H1 (cell line): ENCODE measurements around the gene SLC9A3. TPM values are rescaled to one million over a fixed set of nuclear protein-coding genes. Genes with fewer than 3 reads are reported as not detected.

Experiments
- CTCF ChIA-PET: fragments of 300-600 bp; sonication (Branson Sonifier 250); formaldehyde crosslinking; loops from one replicate; lab custom pipeline; 2021; ENCODE audit not compliant: partially characterized antibody; lab: Charles Lee
- POLR2A ChIA-PET: fragments of 300-600 bp; sonication (Branson Sonifier 250); formaldehyde crosslinking; loops from one replicate; lab custom pipeline; 2021; ENCODE audit warnings: inconsistent platforms; ENCODE audit not compliant: partially characterized antibody; lab: Charles Lee
- DNase-seq, 2 experiments: peaks; one replicate each; pipeline versions ENCODE4 v3.0.0 to v3.0.0-alpha.2; 2010 to 2022; ENCODE audit warnings: low spot score in 2 of 2, low read depth in 1 of 2, mixed read lengths in 1 of 2
- FAIRE-seq: peaks from 2 replicates; lab custom pipeline; 2011; peaks lifted over from hg19 to GRCh38; lab: Jason Lieb, UNC
- H2AFZ ChIP-seq: 2 replicates; pipeline ENCODE4 v1.8.1; 2012; ENCODE audit warnings: low read length, inconsistent platforms
- H2AK5ac ChIP-seq: 2 replicates; pipeline ENCODE4 v1.6.1; 2013; ENCODE audit warnings: low read depth, low read length
- H2BK120ac ChIP-seq: replicated peaks from 2 replicates; pipeline ENCODE3; 2013; ENCODE audit warnings: low read depth, low read length, inconsistent platforms
- H2BK12ac ChIP-seq: 2 replicates; pipeline ENCODE4 v1.6.1; 2013; ENCODE audit warnings: low read depth, low read length
- H2BK15ac ChIP-seq: 2 replicates; pipeline ENCODE4 v1.6.1; 2013; ENCODE audit warnings: low read length
- H2BK20ac ChIP-seq: 2 replicates; pipeline ENCODE4 v1.6.1; 2013; ENCODE audit warnings: low read length
- H2BK5ac ChIP-seq: 2 replicates; pipeline ENCODE4 v1.6.1; 2013; ENCODE audit warnings: low read depth, low read length
- H3K14ac ChIP-seq: 2 replicates; pipeline ENCODE4 v1.6.1; 2013; ENCODE audit warnings: inconsistent platforms; ENCODE audit not compliant: insufficient read length
- H3K18ac ChIP-seq: 2 replicates; pipeline ENCODE4 v1.6.1; 2013; ENCODE audit warnings: low read length; ENCODE audit errors: extremely low read depth
- H3K23ac ChIP-seq: 2 replicates; pipeline ENCODE4 v1.6.1; 2013; ENCODE audit warnings: inconsistent platforms; ENCODE audit not compliant: insufficient read length
- H3K23me2 ChIP-seq: 2 replicates; pipeline ENCODE4 v1.6.1; 2013; ENCODE audit warnings: low read depth, low read length
- H3K27ac ChIP-seq: 2 replicates; pipeline ENCODE4 v1.6.1; 2011; ENCODE audit warnings: low read depth, low read length, inconsistent platforms
- H3K27me3 ChIP-seq, 4 experiments: replicated peaks in 1 of 4; 1 replicate in 1 of 4; 2 replicates in 3 of 4; pipeline versions ENCODE4 v1.6.1 to v1.8.1; 2011 to 2013; ENCODE audit warnings: low read length in 3 of 4, mild to moderate bottlenecking in 3 of 4, inconsistent platforms in 2 of 4, mixed read lengths in 2 of 4, moderate library complexity in 1 of 4; ENCODE audit not compliant: control insufficient read depth in 3 of 4, insufficient read depth in 3 of 4; ENCODE audit errors: extremely low read depth in 1 of 4
- H3K36me3 ChIP-seq, 4 experiments: 2 replicates each; pipeline versions ENCODE4 v1.6.1 to v1.8.1; 2011 to 2013; ENCODE audit warnings: mild to moderate bottlenecking in 4 of 4, low read length in 3 of 4, moderate library complexity in 2 of 4, control low read depth in 1 of 4, inconsistent platforms in 1 of 4; ENCODE audit not compliant: insufficient read depth in 4 of 4, control insufficient read depth in 2 of 4
- H3K4ac ChIP-seq: replicated peaks from 2 replicates; pipeline ENCODE3; 2013; ENCODE audit warnings: low read length, low read depth, mixed read lengths, inconsistent platforms; ENCODE audit not compliant: insufficient read length
- H3K4me1 ChIP-seq, 4 experiments: replicated peaks in 1 of 4; 1 replicate in 1 of 4; 2 replicates in 3 of 4; pipeline versions ENCODE4 v1.6.1 to v1.8.1; 2011 to 2013; ENCODE audit warnings: low read length in 3 of 4, inconsistent platforms in 2 of 4, mixed read lengths in 1 of 4; ENCODE audit not compliant: insufficient read depth in 4 of 4, control insufficient read depth in 3 of 4
- H3K4me2 ChIP-seq, 2 experiments: 2 replicates each; pipeline versions ENCODE4 v1.6.1 to v1.8.1; 2011 to 2013; ENCODE audit warnings: low read depth in 2 of 2, low read length in 2 of 2, control low read depth in 1 of 2, inconsistent platforms in 1 of 2, mild to moderate bottlenecking in 1 of 2; ENCODE audit not compliant: insufficient read depth in 1 of 2
- H3K4me3 ChIP-seq, 4 experiments: fragments of 200-600, 300-600 bp in 1 of 4; sonication (generic), shearing (Covaris generic), sonication (Bioruptor Twin) in 1 of 4; 2 replicates each; pipeline versions ENCODE4 v1.5.1 to v1.8.1; 2011 to 2016; ENCODE audit warnings: low read length in 4 of 4, low read depth in 3 of 4, control low read depth in 2 of 4, inconsistent platforms in 2 of 4, mild to moderate bottlenecking in 2 of 4, mixed read lengths in 1 of 4, moderate library complexity in 1 of 4; ENCODE audit not compliant: insufficient read depth in 2 of 4; ENCODE audit errors: extremely low read depth in 1 of 4
- H3K56ac ChIP-seq: replicated peaks from 2 replicates; pipeline ENCODE3; 2013; ENCODE audit warnings: low read depth, mild to moderate bottlenecking, mixed read lengths, low read length, inconsistent platforms; ENCODE audit not compliant: insufficient read length
- H3K79me1 ChIP-seq: 2 replicates; pipeline ENCODE4 v1.6.1; 2013; ENCODE audit warnings: low read depth, low read length, control low read depth
- H3K79me2 ChIP-seq, 2 experiments: 2 replicates each; pipeline versions ENCODE4 v1.6.1 to v1.8.1; 2012 to 2013; ENCODE audit warnings: low read length in 2 of 2, mild to moderate bottlenecking in 2 of 2, inconsistent platforms in 1 of 2; ENCODE audit not compliant: insufficient read depth in 2 of 2, control insufficient read depth in 1 of 2
- H3K9ac ChIP-seq, 4 experiments: replicated peaks in 1 of 4; 1 replicate in 1 of 4; 2 replicates in 3 of 4; pipeline versions ENCODE4 v1.6.1 to v1.8.1; 2011 to 2013; ENCODE audit warnings: low read depth in 3 of 4, low read length in 3 of 4, control low read depth in 2 of 4, mild to moderate bottlenecking in 2 of 4, moderate library complexity in 2 of 4, inconsistent platforms in 1 of 4; ENCODE audit errors: extremely low read depth in 1 of 4
- H3K9me3 ChIP-seq, 2 experiments: 2 replicates each; pipeline versions ENCODE4 v1.6.1 to v1.8.1; 2012 to 2013; ENCODE audit warnings: mild to moderate bottlenecking in 2 of 2, moderate library complexity in 2 of 2, control low read depth in 1 of 2, inconsistent platforms in 1 of 2, low read depth in 1 of 2, low read length in 1 of 2, mixed read lengths in 1 of 2; ENCODE audit not compliant: insufficient read depth in 2 of 2
- H4K20me1 ChIP-seq, 2 experiments: replicated peaks in 1 of 2; 2 replicates each; pipeline versions ENCODE3 to v1.8.1; 2011 to 2013; ENCODE audit warnings: inconsistent platforms in 2 of 2, low read length in 2 of 2, mild to moderate bottlenecking in 1 of 2; ENCODE audit not compliant: insufficient read depth in 2 of 2, control insufficient read depth in 1 of 2
- H4K5ac ChIP-seq: 2 replicates; pipeline ENCODE4 v1.6.1; 2013; ENCODE audit warnings: low read length, low read depth, mixed read lengths, inconsistent platforms; ENCODE audit not compliant: insufficient read length
- H4K8ac ChIP-seq: 2 replicates; pipeline ENCODE4 v1.8.0; 2013; ENCODE audit warnings: mild to moderate bottlenecking, moderate library complexity, low read length, inconsistent platforms; ENCODE audit not compliant: insufficient read depth; ENCODE audit errors: extremely low read depth
- H4K91ac ChIP-seq: replicated peaks from 2 replicates; pipeline ENCODE3; 2013; ENCODE audit warnings: low read length, mixed read lengths, inconsistent platforms; ENCODE audit not compliant: insufficient read length
- CTCF ChIP-seq, 3 experiments: IDR thresholded peaks; 1 replicate in 2 of 3; 2 replicates in 1 of 3; pipeline versions ENCODE4 v1.5.1 to v1.6.1; 2011; ENCODE audit warnings: low read length in 3 of 3, mild to moderate bottlenecking in 3 of 3, inconsistent platforms in 2 of 3, low read depth in 1 of 3, moderate library complexity in 1 of 3; ENCODE audit not compliant: insufficient read depth in 1 of 3; ENCODE audit errors: control extremely low read depth in 1 of 3
- E2F6 ChIP-seq: IDR thresholded peaks from 2 replicates; pipeline ENCODE4 v1.6.1; 2012; ENCODE audit warnings: inconsistent platforms
- RAD21 ChIP-seq, 2 experiments: IDR thresholded peaks in 1 of 2; conservative IDR thresholded peaks in 1 of 2; 2 replicates each; pipeline ENCODE4 v1.6.1; 2011; ENCODE audit warnings: low read depth in 2 of 2, low read length in 2 of 2, improper control_type of control experiment in 1 of 2, inconsistent platforms in 1 of 2, mild to moderate bottlenecking in 1 of 2, moderate library complexity in 1 of 2
- SIN3A ChIP-seq, 2 experiments: IDR thresholded peaks in 1 of 2; conservative IDR thresholded peaks in 1 of 2; 2 replicates each; pipeline ENCODE4 v1.6.1; 2011 to 2012; ENCODE audit warnings: low read length in 2 of 2, improper control_type of control experiment in 1 of 2, low read depth in 1 of 2, mild to moderate bottlenecking in 1 of 2
- SP4 ChIP-seq: IDR thresholded peaks from 2 replicates; pipeline ENCODE4 v1.6.1; 2012; ENCODE audit warnings: low read length, inconsistent platforms
- USF2 ChIP-seq: IDR thresholded peaks from 2 replicates; pipeline ENCODE4 v1.6.1; 2011; ENCODE audit warnings: low read length, improper control_type of control experiment
- WGBS, 2 experiments: shearing (Covaris generic) in 1 of 2; methylation state at CpG; one replicate each; pipeline versions ENCODE4 v1.1.6 to v1.1.7; 2013 to 2015; ENCODE audit warnings: low lambda C conversion rate in 2 of 2, mixed read lengths in 2 of 2, inconsistent platforms in 1 of 2, low coverage in 1 of 2, missing lambda C conversion rate in 1 of 2; ENCODE audit not compliant: insufficient replicate concordance in 2 of 2, insufficient coverage in 1 of 2, insufficient read length in 1 of 2; ENCODE audit errors: extremely low coverage in 1 of 2, missing lambda C conversion rate in 1 of 2; 5-methylcytosine and 5-hydroxymethylcytosine counted together
- polyA plus RNA-seq, 7 experiments: library from polyadenylated mRNA; depleted of rRNA in 3 of 7; stranded (reverse) in 5 of 7; unstranded in 2 of 7; fragments of >200 nt in 5 of 7; fragments of 200-250 nt in 2 of 7; gene quantifications; 1 replicate in 5 of 7; 2 replicates in 1 of 7; 4 replicates in 1 of 7; pipeline versions ENCODE4 v1.2.1 to v1.2.3, GENCODE V29; 2011 to 2013; ENCODE audit warnings: missing spikeins in 2 of 7, mixed read lengths in 2 of 7
- total RNA-seq: library from RNA; stranded (reverse); fragmentation: NEBNext Ultra II Directional; extraction: Animal tissue kit (Norgen Biotek cat#: 25700); gene quantifications from 2 replicates; pipeline ENCODE4 v1.2.1, GENCODE V29; 2021

The SLC9A3 gene
- total and polyA plus RNA-seq, 2 of the 8 experiments (the other 6 are each of a cell fraction or from before 2014, with no cell fraction given), result 0.95 to 1.0 TPM

- FAIRE-seq (no peak), DNase-seq (no peak)
- Histone ChIP-seq H3K14ac (no peak overlapping the region), H3K23me2 (peaks cover 12% of the 10 kb centered on the region; the same call in 1 of the 2 replicates), H2BK15ac (no peak overlapping the region), H3K4me3 (no peak overlapping the region), H3K79me1 (no peaks in the 10 kb centered on the region), H4K91ac (no peak overlapping the region), H3K23ac (no peak overlapping the region), H2BK12ac (no peak overlapping the region), H3K27me3 (peaks cover 0 to 10% (median 5%) of the 10 kb centered on the region in 4 experiments; a peak in 6 of 7 replicates), H3K9me3 (no peaks in the 10 kb centered on the region), H4K5ac (no peak overlapping the region), H2BK20ac (no peak overlapping the region), H4K8ac (no peak overlapping the region), H2AFZ (no peak overlapping the region), H3K9ac (no peak overlapping the region), H3K18ac (no peak overlapping the region), H3K36me3 (no peaks in the 10 kb centered on the region), H3K56ac (peak overlapping the region; percentile 86), H3K27ac (no peak overlapping the region), H2BK5ac (no peak overlapping the region), H3K4ac (no peak overlapping the region), H2BK120ac (no peak overlapping the region), H2AK5ac (no peak overlapping the region), H4K20me1 (peaks cover 2 to 12% of the 10 kb centered on the region in 2 experiments), H3K79me2 (no peaks in the 10 kb centered on the region), H3K4me1 (peaks cover 0 to 9% (median 0%) of the 10 kb centered on the region in 4 experiments; a peak in 3 of 7 replicates), H3K4me2 (no peak overlapping the region)
- CTCF ChIA-PET, result interaction anchor here (0.8 kb wide), 1 partner anchor 89 kb away, joined by 3 read pairs; no protein-coding TSS in a partner anchor
- POLR2A ChIA-PET, result no interaction called here
- no peak for TF ChIP-seq USF2
- no peak for TF ChIP-seq E2F6
- TF ChIP-seq CTCF (IDR thresholded peaks at IDR 0.05; ENCODE audit: control extremely low read depth in 1 of 3, insufficient read depth in 1 of 3, low read depth in 1 of 3, low read length in 3 of 3), result no peak
- no peak for TF ChIP-seq SP4
- TF ChIP-seq RAD21 (IDR thresholded peaks at IDR 0.05 in 1 of 2, conservative IDR thresholded peaks at IDR 0.05 in 1 of 2; ENCODE audit: low read depth in 2 of 2, low read length in 2 of 2), result no peak
- no peak for TF ChIP-seq SIN3A (conservative IDR thresholded peaks at IDR 0.05 in 1 of 2, IDR thresholded peaks at IDR 0.05 in 1 of 2; ENCODE audit: low read depth in 1 of 2, low read length in 2 of 2)
- WGBS, 2 experiments, result 92 to 100% methylated on average over 2 to 3 of the region's 3 CpGs
These were observed 7.3 kb downstream of the SLC9A3 start for GRCh38 chr5:516980-517379.
